Endothelial cell of hepatic sinusoid (primary cell): Measurements from ENCODE around the gene LAMB1.
"Not testable (repeated sequence)": the region's sequence is repeated elsewhere in the genome, so short reads cannot be mapped to it uniquely, and the experiment has no call there.

Experiments
- in situ Hi-C: cut with HindIII; loops from 2 replicates; pipeline ENCODE4 v1.10.0; 2017; ENCODE audit warnings: low sequenced_read_pairs

The LAMB1 gene

GRCh38 chr7:107924841-107925504 is 78.0 kb downstream of the LAMB1 start:
- in situ Hi-C loops, result no loop called here

- in situ Hi-C loops, result no loop called here
Measured at GRCh38 chr7:107922886-107923285, 80.1 kb downstream of the LAMB1 start.

GRCh38 chr7:107921826-107922225 is 81.1 kb downstream of the LAMB1 start:
- in situ Hi-C loops, result not testable (repeated sequence)

GRCh38 chr7:107920048-107920772 is 82.8 kb downstream of the LAMB1 start:
- in situ Hi-C loops, result no loop called here

- in situ Hi-C loops, result no loop called here
Measured at GRCh38 chr7:107918948-107919347, 84.0 kb downstream of the LAMB1 start.

GRCh38 chr7:107917763-107918651 is 85.0 kb downstream of the LAMB1 start:
- in situ Hi-C loops, result no loop called here

GRCh38 chr7:107915541-107915940 is 87.4 kb downstream of the LAMB1 start:
- in situ Hi-C loops, result no loop called here

GRCh38 chr7:107914831-107915230 is 88.1 kb downstream of the LAMB1 start:
- in situ Hi-C loops, result no loop called here

- in situ Hi-C loops, result no loop called here
Measured at GRCh38 chr7:107913851-107914250, 89.1 kb downstream of the LAMB1 start.

GRCh38 chr7:107911981-107912380 is 91.0 kb downstream of the LAMB1 start:
- in situ Hi-C loops, result no loop called here

GRCh38 chr7:107909445-107909844 is 93.5 kb downstream of the LAMB1 start:
- in situ Hi-C loops, result no loop called here

- in situ Hi-C loops, result no loop called here
Measured at GRCh38 chr7:107907790-107908189, 95.2 kb downstream of the LAMB1 start.

GRCh38 chr7:107902381-107902780 is 100.6 kb downstream of the LAMB1 start:
- in situ Hi-C loops, result no loop called here

- in situ Hi-C loops, result no loop called here
Measured at GRCh38 chr7:107900496-107901015, 102.4 kb downstream of the LAMB1 start.

GRCh38 chr7:107898997-107899594 is 103.9 kb downstream of the LAMB1 start:
- in situ Hi-C loops, result no loop called here

GRCh38 chr7:107892367-107892741 is 110.6 kb downstream of the LAMB1 start:
- in situ Hi-C loops, result not testable (repeated sequence)

GRCh38 chr7:107891636-107892366 is 111.2 kb downstream of the LAMB1 start:
- in situ Hi-C loops, result no loop called here

- in situ Hi-C loops, result no loop called here
Measured at GRCh38 chr7:107890962-107891635, 111.9 kb downstream of the LAMB1 start, which contains the start of gene DLD. TSS of gene DLD (plus strand) at chr7:107891183. CDS start at chr7:107891251, 68 bp downstream.

- in situ Hi-C loops, result no loop called here
Measured at GRCh38 chr7:107890493-107890961, 112.4 kb downstream of the LAMB1 start.
